ENCODE data around the gene PTPRT. TPM values are rescaled to one million over a fixed set of nuclear protein-coding genes. Genes with fewer than 3 reads are reported as not detected.

PTPRT gene
- total and polyA plus RNA-seq, 8 donors, result 0.23 to 1.8 (median 0.95) TPM

- WGBS, 2 donors, result 36 to 37% methylated on average over 3 of the region's 3 CpGs
- DNase-seq (no peak), FAIRE-seq (no peak), ATAC-seq (no peak)
- no peak for TF ChIP-seq CTCF (IDR thresholded peaks at IDR 0.05)
- Histone ChIP-seq H3K9me3 (no peaks in the 10 kb centered on the region), H3K27ac (no peak overlapping the region), H3K27me3 (no peaks in the 10 kb centered on the region), H3K4me3 (no peak overlapping the region), H3K36me3 (no peaks in the 10 kb centered on the region), H3K4me1 (no peaks in the 10 kb centered on the region)
- intact Hi-C loops (cut with DNase I), result no loop called here
Measured at GRCh38 chr20:42378826-42379225, 810.9 kb downstream of the PTPRT start.

GRCh38 chr20:42376131-42376530, 813.6 kb downstream of the PTPRT start:
- DNase-seq (no peak), FAIRE-seq (no peak), ATAC-seq (no peak)
- Histone ChIP-seq H3K4me3 (no peak overlapping the region), H3K27me3 (no peaks in the 10 kb centered on the region), H3K27ac (no peak overlapping the region), H3K36me3 (no peaks in the 10 kb centered on the region), H3K9me3 (no peaks in the 10 kb centered on the region), H3K4me1 (no peaks in the 10 kb centered on the region)
- WGBS, 2 donors, result 84 to 94% methylated on average over 6 of the region's 6 CpGs
- TF ChIP-seq CTCF (IDR thresholded peaks at IDR 0.05), result no peak
- intact Hi-C loops (cut with DNase I), result no loop called here

- Histone ChIP-seq H3K4me3 (no peak overlapping the region), H3K27ac (no peak overlapping the region), H3K27me3 (no peaks in the 10 kb centered on the region), H3K9me3 (no peaks in the 10 kb centered on the region), H3K36me3 (no peaks in the 10 kb centered on the region), H3K4me1 (no peaks in the 10 kb centered on the region)
- ATAC-seq (no peak), FAIRE-seq (no peak), DNase-seq (no peak)
- intact Hi-C loops (cut with DNase I), result no loop called here
- 56 to 64% methylated on average over 2 of the region's 2 CpGs for WGBS, 2 donors
- no peak for TF ChIP-seq CTCF (IDR thresholded peaks at IDR 0.05)
Measured at GRCh38 chr20:42373049-42373448, 816.7 kb downstream of the PTPRT start.

DNA sequence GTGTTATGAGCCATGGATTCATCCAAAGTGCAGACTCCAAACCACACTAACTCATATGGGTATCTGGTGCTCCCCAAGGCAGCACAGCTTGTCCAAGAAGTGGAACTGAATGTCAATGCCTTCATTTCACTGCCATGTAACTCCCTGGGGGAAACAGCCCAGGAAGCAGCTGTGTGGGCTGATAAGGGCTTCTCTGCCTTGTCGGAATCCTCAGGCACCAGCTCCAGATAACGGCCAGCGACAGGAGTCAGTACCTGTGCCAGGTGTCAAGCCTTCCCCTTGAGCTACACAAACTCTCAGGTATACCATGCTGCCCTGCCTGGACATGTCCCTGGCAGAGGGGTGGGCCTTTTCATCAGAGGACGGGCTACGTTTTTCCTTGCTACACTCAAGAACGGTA, 819.6 kb downstream of the PTPRT start:
- peak in 2 of 6 donors; percentile 10 to 11 for DNase-seq
- Histone ChIP-seq H3K4me1 (no peaks in the 10 kb centered on the region), H3K27me3 (no peaks in the 10 kb centered on the region), H3K36me3 (no peaks in the 10 kb centered on the region), H3K9me3 (no peaks in the 10 kb centered on the region), H3K27ac (no peak overlapping the region), H3K4me3 (no peak overlapping the region)
- WGBS, 2 donors, result 19 to 26% methylated on average over 6 of the region's 6 CpGs
- FAIRE-seq, result no peak
- intact Hi-C loops (cut with DNase I), result no loop called here
- TF ChIP-seq CTCF (IDR thresholded peaks at IDR 0.05), result no peak
- ATAC-seq, result peak in 2 of 4 donors; percentile 21 to 66

GRCh38 chr20:42368910-42369309, 820.8 kb downstream of the PTPRT start:
- Histone ChIP-seq H3K27ac (no peak overlapping the region), H3K9me3 (no peaks in the 10 kb centered on the region), H3K27me3 (no peaks in the 10 kb centered on the region), H3K4me3 (no peak overlapping the region), H3K4me1 (no peaks in the 10 kb centered on the region), H3K36me3 (no peaks in the 10 kb centered on the region)
- no peak for FAIRE-seq
- DNase-seq, result no peak
- intact Hi-C loops (cut with DNase I), result no loop called here
- WGBS, 2 donors, result 59 to 69% methylated on average over 3 of the region's 3 CpGs
- no peak for ATAC-seq
- TF ChIP-seq CTCF (IDR thresholded peaks at IDR 0.05), result no peak

Data from pancreas (tissue), 10 donors.